GM12873 (cell line): ENCODE data around the gene RSAD2.

Source experiments
- CTCF ChIP-seq: IDR thresholded peaks from 2 replicates; pipeline ENCODE4 v1.5.1; 2012; ENCODE audit warnings: low read depth, mild to moderate bottlenecking, moderate library complexity, low read length, control low read depth; ENCODE audit not compliant: insufficient read depth; ENCODE audit errors: missing control alignments

The RSAD2 gene

GRCh38 chr2:6923319-6923718, 45.7 kb downstream of the RSAD2 start:
- TF ChIP-seq CTCF = no peak

GRCh38 chr2:6924101-6924923, 46.7 kb downstream of the RSAD2 start:
- TF ChIP-seq CTCF = no peak

- TF ChIP-seq CTCF = no peak
Measured at GRCh38 chr2:6924924-6925409, 47.4 kb downstream of the RSAD2 start.

GRCh38 chr2:6926071-6926732, 48.6 kb downstream of the RSAD2 start:
- TF ChIP-seq CTCF = no peak

- no peak for TF ChIP-seq CTCF
Measured at GRCh38 chr2:6927186-6927585, 49.6 kb downstream of the RSAD2 start.

- no peak for TF ChIP-seq CTCF
Measured at GRCh38 chr2:6927753-6928152, 50.2 kb downstream of the RSAD2 start.

- no peak for TF ChIP-seq CTCF
Measured at GRCh38 chr2:6928452-6928851, 50.9 kb downstream of the RSAD2 start.
